HEK293 (cell line): ENCODE results near the gene CAMP.

Source experiments
- CTCF ChIA-PET: fragments of 350-600 bp; formaldehyde crosslinking; extraction: SDS; loops from one replicate; lab custom pipeline; 2021; ENCODE audit warnings: antibody characterized with exemption; lab: Yijun Ruan, JAX
- POLR2A ChIA-PET: fragments of 300-600 bp; formaldehyde crosslinking; extraction: SDS; loops from one replicate; lab custom pipeline; 2020; ENCODE audit warnings: antibody characterized with exemption, inconsistent platforms; lab: Yijun Ruan, JAX
- H3K27ac ChIP-seq: fragments of 200-500 bp; sonication (Bioruptor generic); 2 replicates; pipeline ENCODE4 v1.5.1; 2014; ENCODE audit warnings: low read depth, low read length, control low read depth, inconsistent platforms; ENCODE audit errors: extremely low read depth
- H3K36me3 ChIP-seq, 2 experiments: fragments of 200-500 bp in 1 of 2; sonication (Bioruptor generic) in 1 of 2; 1 replicate in 1 of 2; 2 replicates in 1 of 2; pipeline ENCODE4 v1.5.1; 2014 to 2017; ENCODE audit warnings: inconsistent platforms in 2 of 2, low read length in 2 of 2; ENCODE audit not compliant: control insufficient read depth in 2 of 2, insufficient read depth in 1 of 2
- H3K4me1 ChIP-seq: fragments of 200-500 bp; sonication (Bioruptor generic); 2 replicates; pipeline ENCODE4 v1.5.1; 2014; ENCODE audit warnings: mild to moderate bottlenecking, low read length, inconsistent platforms; ENCODE audit not compliant: control insufficient read depth, insufficient read depth
- H3K4me3 ChIP-seq: 2 replicates; pipeline ENCODE4 v1.5.1; 2011; ENCODE audit warnings: low read depth, mild to moderate bottlenecking, control low read depth, low read length, moderate library complexity
- H3K9me3 ChIP-seq: fragments of 200-500 bp; sonication (Bioruptor generic); 2 replicates; pipeline ENCODE4 v1.5.1; 2014; ENCODE audit warnings: low read depth, low read length, inconsistent platforms; ENCODE audit not compliant: control insufficient read depth, insufficient read depth
- AEBP2 ChIP-seq: fragments of 450-650 bp; formaldehyde crosslinking; IDR thresholded peaks from 2 replicates; pipeline ENCODE4 v1.5.1; 2016; ENCODE audit warnings: missing biosample characterization, missing genetic modification characterization, borderline replicate concordance
- BCL11A ChIP-seq: fragments of 450-650 bp; formaldehyde crosslinking; IDR thresholded peaks from 2 replicates; pipeline ENCODE4 v1.5.1; 2016; ENCODE audit warnings: low read depth, missing biosample characterization, missing genetic modification characterization
- ELK4 ChIP-seq: IDR thresholded peaks from 2 replicates; pipeline ENCODE4 v1.6.1; 2011; ENCODE audit warnings: mild to moderate bottlenecking, low read depth, low read length, borderline replicate concordance
- GLI2 ChIP-seq: fragments of 450-650 bp; formaldehyde crosslinking; IDR thresholded peaks from 2 replicates; pipeline ENCODE4; 2017; ENCODE audit warnings: missing biosample characterization, missing genetic modification characterization, low read depth, borderline replicate concordance
- PRDM1 ChIP-seq: fragments of 450-650 bp; formaldehyde crosslinking; IDR thresholded peaks from 2 replicates; pipeline ENCODE4; 2016; ENCODE audit warnings: missing biosample characterization, missing genetic modification characterization
- PRDM6 ChIP-seq: fragments of 450-650 bp; formaldehyde crosslinking; IDR thresholded peaks from 2 replicates; pipeline ENCODE4 v1.5.1; 2017; ENCODE audit warnings: missing biosample characterization, missing genetic modification characterization
- SP7 ChIP-seq: fragments of 450-650 bp; formaldehyde crosslinking; IDR thresholded peaks from 2 replicates; pipeline ENCODE4 v1.5.1; 2016; ENCODE audit warnings: missing biosample characterization, missing genetic modification characterization
- ZBTB11 ChIP-seq: fragments of 450-650 bp; formaldehyde crosslinking; conservative IDR thresholded peaks from 2 replicates; pipeline ENCODE4 v1.5.1; 2016; ENCODE audit warnings: low read depth, missing biosample characterization, missing genetic modification characterization
- ZNF121 ChIP-seq: fragments of 450-650 bp; formaldehyde crosslinking; IDR thresholded peaks from 2 replicates; pipeline ENCODE4 v1.5.1; 2016; ENCODE audit warnings: missing biosample characterization, missing genetic modification characterization
- ZNF138 ChIP-seq: fragments of 450-650 bp; formaldehyde crosslinking; IDR thresholded peaks from 2 replicates; pipeline ENCODE4 v1.5.1; 2016; ENCODE audit warnings: missing biosample characterization, missing genetic modification characterization, borderline replicate concordance
- ZNF140 ChIP-seq: fragments of 450-650 bp; formaldehyde crosslinking; IDR thresholded peaks from 2 replicates; pipeline ENCODE4 v1.5.1; 2016; ENCODE audit warnings: missing biosample characterization, missing genetic modification characterization
- ZNF341 ChIP-seq: fragments of 450-650 bp; formaldehyde crosslinking; IDR thresholded peaks from 2 replicates; pipeline ENCODE4; 2016; ENCODE audit warnings: low read depth, missing biosample characterization, missing genetic modification characterization
- ZNF433 ChIP-seq: fragments of 450-650 bp; formaldehyde crosslinking; IDR thresholded peaks from 2 replicates; pipeline ENCODE4 v1.5.1; 2016; ENCODE audit warnings: missing biosample characterization, missing genetic modification characterization, low read depth
- ZNF514 ChIP-seq: fragments of 450-650 bp; formaldehyde crosslinking; IDR thresholded peaks from 2 replicates; pipeline ENCODE4 v1.5.1; 2016; ENCODE audit warnings: missing biosample characterization, missing genetic modification characterization
- ZNF518A ChIP-seq: fragments of 450-650 bp; formaldehyde crosslinking; conservative IDR thresholded peaks from 2 replicates; pipeline ENCODE4 v1.5.1; 2016; ENCODE audit warnings: low read depth, missing biosample characterization, missing genetic modification characterization
- ZNF692 ChIP-seq: fragments of 450-650 bp; formaldehyde crosslinking; IDR thresholded peaks from 2 replicates; pipeline ENCODE4 v1.5.1; 2016; ENCODE audit warnings: missing biosample characterization, missing genetic modification characterization
- ZNF792 ChIP-seq: fragments of 450-650 bp; formaldehyde crosslinking; IDR thresholded peaks from 2 replicates; pipeline ENCODE4 v1.5.1; 2016; ENCODE audit warnings: missing biosample characterization, missing genetic modification characterization

The CAMP gene

GRCh38 chr3:48185129-48185528 lies 38.2 kb upstream of the CAMP start (continued):
- TF ChIP-seq ZNF692 (tag by site-specific recombination), result no peak

GRCh38 chr3:48186631-48187300 lies 36.5 kb upstream of the CAMP start:
- no peaks in the 10 kb centered on the region for H3K9me3 ChIP-seq
- POLR2A ChIA-PET, result interaction anchor here (0.6 to 0.7 kb wide), 2 partner anchors 54 to 99 kb away, joined by 3 to 5 read pairs; partner anchors contain the start of gene ZNF589
- CTCF ChIA-PET, result no interaction called here
- H3K4me3 ChIP-seq, result peak overlapping the region; percentile 96
- peak; percentile 84 for TF ChIP-seq PRDM1 (tag by site-specific recombination)
- no peak for TF ChIP-seq ZNF514 (tag by site-specific recombination)
- TF ChIP-seq PRDM6 (tag by site-specific recombination), result no peak
- TF ChIP-seq ZNF140 (tag by site-specific recombination), result no peak
- no peak for TF ChIP-seq ZNF433 (tag by site-specific recombination)
- peak; percentile 31; the same call in 1 of the 2 replicates for TF ChIP-seq SP7 (tag by site-specific recombination)
- TF ChIP-seq ELK4, result no peak
- no peak for TF ChIP-seq ZNF121 (tag by site-specific recombination)
- TF ChIP-seq ZBTB11 (tag by site-specific recombination), result no peak
- TF ChIP-seq ZNF792 (tag by site-specific recombination), result no peak
- H3K27ac ChIP-seq, result peak overlapping the region; percentile 85; the same call in 1 of the 2 replicates
- no peaks in the 10 kb centered on the region for H3K4me1 ChIP-seq
- H3K36me3 ChIP-seq, result peaks cover 22 to 53% of the 10 kb centered on the region in 2 experiments

GRCh38 chr3:48187301-48187578 lies 36.1 kb upstream of the CAMP start:
- H3K27ac ChIP-seq, result peak overlapping the region; percentile 85
- peaks cover 22 to 48% of the 10 kb centered on the region in 2 experiments for H3K36me3 ChIP-seq
- ChIA-PET POLR2A (interaction anchor here (0.6 to 1.8 kb wide), 5 partner anchors 17 to 383 kb away, joined by 3 to 16 read pairs (median 5); partner anchors contain the start of genes PFKFB4 and ZNF589), CTCF (interaction anchor here (0.6 to 2.0 kb wide), 2 partner anchors 249 to 499 kb away, joined by 4 to 7 read pairs; no protein-coding TSS in a partner anchor)
- H3K4me1 ChIP-seq, result no peaks in the 10 kb centered on the region
- H3K4me3 ChIP-seq, result peak overlapping the region; percentile 96
- H3K9me3 ChIP-seq, result no peaks in the 10 kb centered on the region
- TF ChIP-seq ZNF138 (tag by site-specific recombination), result no peak
- no peak for TF ChIP-seq AEBP2
- no peak for TF ChIP-seq ZNF518A
- peak; percentile 84 for TF ChIP-seq ZNF341 (tag by site-specific recombination)
- no peak for TF ChIP-seq GLI2 (tag by site-specific recombination)
- no peak for TF ChIP-seq BCL11A (tag by site-specific recombination)
- peak; percentile 70 for TF ChIP-seq PRDM1 (tag by site-specific recombination)
